A673 (cell line): ENCODE data around the gene SAMD14. TPM values are rescaled to one million over a fixed set of nuclear protein-coding genes. Genes with fewer than 3 reads are reported as not detected.

ENCODE experiments used
- BruUV-seq: library from RNA; stranded (reverse); fragments of 400-500 nt; replicated peaks from 2 replicates; lab custom pipeline; 2021; lab: Mats Ljungman, UMichigan
- CTCF ChIA-PET: fragments of 300-600 bp; sonication (Branson Sonifier 250); formaldehyde crosslinking; loops from one replicate; lab custom pipeline; 2022; ENCODE audit warnings: antibody characterized with exemption; lab: Charles Lee
- POLR2A ChIA-PET: fragments of 300-600 bp; sonication (Branson Sonifier 250); formaldehyde crosslinking; loops from one replicate; lab custom pipeline; 2022; ENCODE audit warnings: antibody characterized with exemption; ENCODE audit not compliant: low non-redundant PET; lab: Charles Lee
- DNase-seq: peaks from one replicate; pipeline ENCODE4 v3.0.0-alpha.2; 2015; ENCODE audit warnings: low spot score
- H3K27ac ChIP-seq: fragments of 200-600 bp; sonication (generic); 2 replicates; pipeline ENCODE4 v1.5.1; 2016; ENCODE audit warnings: mixed run types, low read depth, mild to moderate bottlenecking, mixed read lengths, antibody characterized with exemption, low read length; ENCODE audit not compliant: poor library complexity, severe bottlenecking
- H3K27me3 ChIP-seq: fragments of 200-600 bp; sonication (generic); replicated peaks from 2 replicates; pipeline ENCODE4 v1.6.1; 2017; ENCODE audit warnings: mixed run types, low read depth, mild to moderate bottlenecking, mixed read lengths, antibody characterized with exemption, low read length; ENCODE audit not compliant: insufficient read depth, poor library complexity
- H3K36me3 ChIP-seq: fragments of 200-600 bp; sonication (generic); 2 replicates; pipeline ENCODE4 v1.6.1; 2016; ENCODE audit warnings: mixed run types, mild to moderate bottlenecking, mixed read lengths, antibody characterized with exemption, low read length; ENCODE audit not compliant: insufficient read depth, poor library complexity, severe bottlenecking
- H3K4me1 ChIP-seq: fragments of 200-600 bp; sonication (generic); 2 replicates; pipeline ENCODE4 v1.6.1; 2017; ENCODE audit warnings: mixed run types, mild to moderate bottlenecking, mixed read lengths, antibody characterized with exemption, low read length; ENCODE audit not compliant: insufficient read depth, poor library complexity, severe bottlenecking
- H3K4me3 ChIP-seq: fragments of 200-600 bp; sonication (generic); 2 replicates; pipeline ENCODE4 v1.5.1; 2016; ENCODE audit warnings: low read depth, mixed run types, mild to moderate bottlenecking, mixed read lengths, low read length; ENCODE audit not compliant: poor library complexity, severe bottlenecking
- H3K9me3 ChIP-seq: fragments of 200-600 bp; sonication (generic); 2 replicates; pipeline ENCODE4 v1.6.1; 2016; ENCODE audit warnings: mixed run types, low read depth, mild to moderate bottlenecking, mixed read lengths, antibody characterized with exemption, low read length; ENCODE audit not compliant: poor library complexity, severe bottlenecking
- CTCF ChIP-seq: fragments of 300-800, 200-600 bp; sonication (generic); conservative IDR thresholded peaks from 2 replicates; pipeline ENCODE4 v1.5.1; 2017; ENCODE audit warnings: low read depth, mild to moderate bottlenecking, antibody characterized with exemption, low read length, moderate library complexity, mixed read lengths
- EZH2 ChIP-seq: fragments of 200-600 bp; sonication (generic); IDR thresholded peaks from 2 replicates; pipeline ENCODE4 v1.6.1; 2017; ENCODE audit warnings: borderline replicate concordance, low read depth, mild to moderate bottlenecking, mixed read lengths, antibody characterized with exemption, low read length; ENCODE audit not compliant: poor library complexity, severe bottlenecking
- intact Hi-C: fragments of 100-400 bp; cut with micrococcal nuclease; formaldehyde crosslinking; loops from one replicate; pipeline ENCODE4 v1.10.0; 2022; ENCODE audit not compliant: unreplicated experiment
- total RNA-seq: library from RNA; stranded (reverse); gene quantifications from 2 replicates; pipeline ENCODE4 v1.2.3, GENCODE V29; 2021

SAMD14 gene
- total RNA-seq, 1 experiment from 2014 or later: 45.0 TPM

GRCh38 chr17:50122945-50123344 lies 7.0 kb downstream of the SAMD14 start:
- TF ChIP-seq CTCF (no peak), EZH2 (no peak)
- peak overlapping the region; percentile 90 for H3K27ac ChIP-seq

GRCh38 chr17:50120475-50121253 lies 9.3 kb downstream of the SAMD14 start:
- no peak for DNase-seq
- Histone ChIP-seq H3K27ac (no peak overlapping the region), H3K4me1 (peaks cover 42% of the 10 kb centered on the region), H3K4me3 (no peak overlapping the region), H3K9me3 (no peaks in the 10 kb centered on the region), H3K27me3 (no peaks in the 10 kb centered on the region), H3K36me3 (no peaks in the 10 kb centered on the region)
- TF ChIP-seq EZH2 (no peak), CTCF (no peak)
- intact Hi-C loops: no loop called here
- no TSS peak for BruUV-seq
- CTCF ChIA-PET: no interaction called here
- POLR2A ChIA-PET: no interaction called here

More at GRCh38 chr17:50122945-50123344, 7.0 kb downstream of the SAMD14 start:
- POLR2A ChIA-PET: no interaction called here
- H3K27me3 ChIP-seq: no peaks in the 10 kb centered on the region
- BruUV-seq: no TSS peak
- no peak overlapping the region for H3K4me3 ChIP-seq
- intact Hi-C loops: no loop called here
- peaks cover 47% of the 10 kb centered on the region for H3K4me1 ChIP-seq
- CTCF ChIA-PET: interaction anchor here (0.6 to 2.1 kb wide), 4 partner anchors 8 to 55 kb away, joined by 3 to 9 read pairs (median 6); no protein-coding TSS in a partner anchor
- no peaks in the 10 kb centered on the region for H3K9me3 ChIP-seq
- peak; percentile 81 for DNase-seq
- H3K36me3 ChIP-seq: no peaks in the 10 kb centered on the region

GRCh38 chr17:50118828-50119218 lies 11.1 kb downstream of the SAMD14 start:
- H3K4me1 ChIP-seq: peaks cover 40% of the 10 kb centered on the region
- no peak overlapping the region for H3K27ac ChIP-seq
- no peaks in the 10 kb centered on the region for H3K9me3 ChIP-seq
- H3K27me3 ChIP-seq: no peaks in the 10 kb centered on the region
- intact Hi-C loops: no loop called here
- DNase-seq: no peak
- BruUV-seq: no TSS peak
- peaks cover 2% of the 10 kb centered on the region for H3K36me3 ChIP-seq
- CTCF ChIA-PET: interaction anchor here (0.6 kb wide), 1 partner anchor 25 kb away, joined by 5 read pairs; no protein-coding TSS in a partner anchor
- POLR2A ChIA-PET: no interaction called here
- no peak for TF ChIP-seq EZH2
- no peak for TF ChIP-seq CTCF
- no peak overlapping the region for H3K4me3 ChIP-seq
